SKM-1 (cell line): ENCODE measurements around the gene DNAL4.

ENCODE experiments used
- DNase-seq: peaks from one replicate; lab custom pipeline; 2025; ENCODE audit not compliant: unreplicated experiment; lab: John Stamatoyannopoulos, UW

Gene DNAL4

DNA sequence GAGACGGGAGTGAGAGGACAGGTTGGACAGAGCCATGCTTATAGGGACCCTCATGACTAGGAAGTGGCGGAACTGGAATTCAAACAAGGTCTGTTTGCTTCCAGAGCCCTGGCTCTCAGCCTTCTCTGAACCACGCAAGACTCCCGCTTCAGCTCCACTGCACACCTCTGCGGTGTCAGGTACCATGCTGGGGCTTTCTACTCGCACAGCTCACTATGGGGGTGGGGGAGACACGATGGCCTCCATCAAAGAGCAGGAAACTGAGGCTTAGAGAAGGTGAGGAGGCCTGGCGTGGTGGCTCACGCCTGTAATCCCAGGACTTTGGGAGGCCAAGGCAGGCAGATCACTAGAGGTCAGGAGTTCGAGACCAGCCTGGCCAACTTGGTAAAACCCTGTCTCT lies 52.4 kb downstream of the DNAL4 start:
- DNase-seq, result no peak

DNA sequence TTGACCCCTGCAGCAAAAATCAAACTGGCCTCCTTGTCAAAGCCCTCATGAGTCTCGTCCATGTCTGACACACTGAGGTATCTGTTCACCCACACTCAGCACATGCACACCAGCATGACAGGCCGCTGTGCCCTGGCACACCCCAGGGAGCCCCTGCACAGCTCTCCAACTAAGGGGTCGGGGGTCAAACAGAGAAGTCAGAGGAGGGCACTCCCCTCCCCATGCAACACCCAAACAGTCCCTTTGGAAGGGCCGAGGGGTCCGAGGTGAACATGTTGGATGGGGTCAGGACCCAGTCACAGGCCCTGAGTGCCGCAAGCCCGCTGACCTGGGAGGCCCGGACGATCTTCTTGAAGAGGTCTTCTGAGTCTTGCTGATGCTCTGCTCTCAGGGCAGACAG lies 52.8 kb downstream of the DNAL4 start:
- no peak for DNase-seq

DNA sequence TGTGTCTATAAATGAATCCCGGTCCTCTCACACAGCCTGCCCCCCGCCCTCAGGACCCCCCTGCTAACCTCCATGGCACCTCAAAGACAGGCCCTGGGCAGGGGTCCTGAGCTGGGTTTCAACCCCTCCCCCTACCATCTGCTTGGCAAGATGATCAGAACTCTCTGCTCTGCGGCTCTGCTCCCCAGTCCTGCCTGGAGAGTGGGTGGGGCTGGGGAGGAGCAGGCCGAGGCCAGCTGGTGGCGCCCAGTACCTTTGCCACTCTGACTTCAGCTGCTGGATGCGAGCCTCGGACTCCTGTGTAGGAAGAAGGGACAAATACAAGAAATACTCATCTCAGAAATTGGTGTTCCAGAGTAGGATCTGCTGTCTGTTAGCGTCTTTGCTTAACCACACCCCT lies 53.2 kb downstream of the DNAL4 start:
- no peak for DNase-seq

DNA sequence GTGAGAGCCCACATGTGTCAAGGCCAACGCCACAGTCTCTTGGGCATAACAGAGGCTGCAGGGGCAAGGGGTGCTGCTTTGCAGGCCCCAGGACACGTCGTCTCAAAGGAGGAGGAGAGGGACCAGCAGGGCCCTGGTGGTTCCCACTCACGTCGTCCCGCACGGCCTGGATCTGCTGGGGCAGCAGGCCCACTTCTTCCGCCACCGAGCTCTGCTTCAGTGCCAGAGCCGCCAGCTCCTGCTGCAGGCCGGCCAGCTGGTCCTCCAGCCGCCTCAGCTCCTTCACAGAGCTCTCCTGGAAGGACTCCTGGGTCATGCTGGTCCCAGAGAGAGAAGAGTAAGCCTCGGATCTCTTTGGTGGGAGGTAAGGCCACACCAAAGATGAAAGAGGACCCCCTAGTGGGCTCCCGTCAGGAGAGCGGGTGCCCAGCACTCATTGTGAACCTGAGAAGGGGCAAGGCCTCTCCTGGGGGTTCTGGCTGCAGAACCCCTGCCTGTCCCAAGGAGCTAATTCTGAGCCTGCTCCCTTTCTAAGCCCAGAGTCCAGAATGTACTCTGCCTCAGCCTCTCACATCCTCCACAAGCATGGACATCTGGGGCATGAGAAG lies 53.7 kb downstream of the DNAL4 start:
- DNase-seq, result no peak

DNA sequence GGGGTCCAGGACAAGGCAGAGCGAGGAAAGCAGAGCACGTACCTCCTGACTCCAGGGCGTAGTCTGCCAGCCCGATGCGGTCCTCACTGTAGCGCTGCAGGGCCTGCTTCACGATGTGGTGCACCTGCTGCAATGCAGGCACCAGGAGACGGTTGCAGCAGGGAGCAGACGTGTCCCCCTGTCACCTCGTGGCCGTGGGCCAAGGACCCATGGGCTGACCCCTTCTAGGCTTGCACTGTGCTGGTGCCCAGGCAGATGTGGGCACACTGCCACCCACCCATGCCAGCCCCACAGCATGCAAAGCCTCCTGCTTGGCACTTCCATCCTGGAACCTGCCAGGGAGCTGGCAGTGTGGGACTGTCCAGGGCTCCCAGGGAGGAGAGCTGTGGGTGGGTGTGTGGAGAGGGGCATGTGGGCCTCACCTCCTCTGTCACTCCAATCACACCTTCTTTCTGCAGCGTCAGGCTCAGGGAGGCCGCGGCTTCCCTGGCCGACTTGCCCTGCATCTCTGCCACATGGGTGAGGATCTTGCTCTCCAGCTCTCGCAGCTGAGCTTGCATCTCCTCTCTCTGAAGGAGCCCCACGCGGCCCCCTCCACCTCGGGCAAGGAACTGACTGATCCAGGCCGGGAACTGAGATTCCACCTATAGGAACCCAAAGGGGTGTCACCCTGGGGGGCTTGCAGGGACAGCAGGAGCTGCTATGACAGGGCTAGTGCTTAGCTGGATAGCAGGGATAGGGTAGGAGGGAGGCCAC lies 54.5 kb downstream of the DNAL4 start:
- DNase-seq, result no peak

DNA sequence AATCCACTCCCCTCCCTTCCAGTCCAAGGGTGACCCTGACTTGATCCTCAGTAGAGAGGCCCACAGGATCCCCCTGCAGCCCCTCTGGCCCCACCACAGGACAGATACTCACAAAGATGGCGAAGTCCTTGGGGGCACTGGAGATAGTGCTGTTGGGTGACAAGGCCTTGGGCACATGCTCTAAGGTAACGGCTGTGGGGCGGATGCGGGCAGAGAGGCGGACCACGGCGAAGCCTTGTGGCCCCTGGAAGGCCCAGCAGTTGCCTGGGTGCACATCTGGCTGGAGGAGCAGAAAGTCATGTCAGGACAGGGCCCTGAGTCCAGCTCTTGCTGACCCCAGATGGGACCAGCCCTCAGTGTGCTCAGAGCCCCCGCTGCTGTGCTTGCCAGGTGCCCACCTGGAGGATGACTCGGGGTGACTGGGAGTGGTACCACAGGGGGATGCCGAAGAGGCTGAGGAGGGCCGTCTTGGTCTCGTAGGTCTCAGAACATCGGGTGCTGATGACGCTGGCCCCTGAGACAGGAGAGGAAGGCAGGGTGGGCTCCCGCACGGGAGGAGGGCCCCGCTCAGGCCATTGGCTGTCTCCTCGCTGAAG lies 55.4 kb downstream of the DNAL4 start:
- DNase-seq, result no peak

DNA sequence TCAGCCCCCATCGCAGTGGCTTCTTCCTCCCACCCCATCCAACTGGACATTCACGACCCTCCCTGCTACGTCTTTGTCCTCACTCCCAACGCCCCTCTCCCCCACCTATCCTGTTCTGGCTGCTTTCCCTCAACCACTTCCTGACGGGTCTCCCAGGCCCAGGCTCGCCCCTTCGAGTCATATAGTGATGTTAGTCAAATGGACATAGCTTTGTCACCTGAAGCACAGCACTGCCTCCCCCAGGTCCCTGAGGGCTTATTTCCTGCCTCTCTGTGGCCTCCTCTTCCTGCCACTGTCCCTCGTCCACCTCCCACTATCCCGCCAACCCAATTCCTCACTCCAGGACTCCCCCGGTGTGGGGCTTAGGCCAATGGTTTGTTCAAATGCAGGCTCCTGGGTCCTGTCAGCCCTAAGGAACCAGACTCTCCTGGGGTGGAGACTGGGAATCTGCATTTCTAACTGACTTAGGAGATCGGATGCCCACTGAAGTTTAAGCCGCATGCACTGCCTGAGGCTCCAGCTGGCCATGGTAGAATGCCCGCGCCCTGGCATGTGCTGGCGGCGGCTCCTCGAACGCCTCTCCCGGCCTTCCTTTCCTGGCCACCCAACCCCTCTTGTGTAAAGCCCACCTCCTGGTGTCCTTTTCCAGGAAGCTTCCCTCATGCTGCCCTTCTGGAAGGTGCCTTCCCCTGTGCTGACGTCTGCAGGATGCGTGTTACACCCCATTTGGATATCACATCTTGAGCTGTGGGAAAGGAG lies 56.5 kb downstream of the DNAL4 start:
- DNase-seq, result no peak

DNA sequence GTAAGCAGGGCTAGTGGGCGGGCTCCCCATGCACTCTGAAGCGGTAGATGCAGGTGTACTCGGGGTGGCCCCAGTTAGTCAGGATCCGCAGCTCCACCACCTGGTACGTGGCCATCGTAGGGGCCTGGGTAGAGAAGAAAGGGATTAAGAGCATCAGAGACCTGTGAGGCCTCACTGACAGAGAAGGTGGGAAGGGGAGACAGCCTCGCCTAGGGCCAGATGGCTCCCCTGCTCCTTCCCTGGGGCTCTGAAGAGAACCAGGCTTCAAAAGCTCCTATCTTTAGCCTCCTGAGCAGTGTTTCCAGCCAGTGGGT lies 57.7 kb downstream of the DNAL4 start:
- DNase-seq, result no peak

DNA sequence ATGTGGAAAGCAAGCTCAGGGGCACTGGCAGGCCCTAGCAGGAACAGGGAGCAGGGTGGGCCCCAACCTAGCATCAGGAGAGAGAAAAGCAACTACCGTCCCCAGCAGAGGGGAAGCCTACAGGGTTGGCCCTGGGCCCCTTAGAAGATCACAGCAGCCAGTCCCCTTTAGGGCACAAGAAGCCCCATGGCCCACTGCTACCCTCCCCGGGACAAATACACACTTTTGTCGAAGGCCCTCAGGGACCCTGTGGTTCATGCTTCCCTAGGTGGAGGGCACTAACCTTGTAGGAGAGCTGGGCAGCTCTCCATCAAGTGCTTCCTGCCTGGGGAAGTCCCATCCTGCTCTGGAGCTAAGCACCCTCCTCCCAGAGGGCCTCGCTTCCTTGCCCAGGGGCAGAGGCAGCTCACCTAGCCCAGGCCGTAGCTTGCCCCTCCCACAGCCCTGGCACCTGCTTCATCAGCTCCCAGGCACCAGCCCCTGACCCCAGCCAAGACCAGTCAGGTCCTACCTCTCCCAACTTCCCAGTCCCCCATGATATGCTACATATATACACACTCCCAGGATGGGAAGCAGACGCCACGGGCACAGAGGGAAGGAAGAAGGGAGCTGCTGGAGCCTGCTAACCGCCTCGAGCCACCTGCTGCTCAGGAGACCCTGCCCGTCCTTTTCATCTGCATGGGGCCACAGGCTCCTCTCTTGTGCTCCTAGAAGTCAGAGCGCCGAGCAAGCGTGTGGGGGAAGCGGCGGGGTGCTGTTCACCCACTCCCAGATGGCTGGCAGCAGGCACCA lies 58.3 kb downstream of the DNAL4 start:
- DNase-seq, result no peak

DNA sequence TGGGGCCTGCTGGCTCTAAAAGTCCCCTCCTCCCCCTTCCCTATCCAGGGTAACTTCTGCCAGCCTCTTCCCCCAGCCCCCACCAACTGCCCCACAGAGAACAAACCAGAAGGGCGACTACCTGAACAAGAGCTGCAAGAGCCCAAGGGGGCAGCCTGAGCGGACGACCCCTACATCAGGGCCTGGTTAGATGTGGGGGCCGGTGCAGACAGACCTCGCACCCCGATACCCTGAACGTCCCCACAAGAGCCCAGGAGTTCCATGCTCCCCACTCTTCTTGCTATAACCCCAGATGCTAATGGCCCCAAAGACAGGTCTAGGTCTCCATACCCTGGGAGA lies 58.8 kb downstream of the DNAL4 start:
- DNase-seq, result no peak

DNA sequence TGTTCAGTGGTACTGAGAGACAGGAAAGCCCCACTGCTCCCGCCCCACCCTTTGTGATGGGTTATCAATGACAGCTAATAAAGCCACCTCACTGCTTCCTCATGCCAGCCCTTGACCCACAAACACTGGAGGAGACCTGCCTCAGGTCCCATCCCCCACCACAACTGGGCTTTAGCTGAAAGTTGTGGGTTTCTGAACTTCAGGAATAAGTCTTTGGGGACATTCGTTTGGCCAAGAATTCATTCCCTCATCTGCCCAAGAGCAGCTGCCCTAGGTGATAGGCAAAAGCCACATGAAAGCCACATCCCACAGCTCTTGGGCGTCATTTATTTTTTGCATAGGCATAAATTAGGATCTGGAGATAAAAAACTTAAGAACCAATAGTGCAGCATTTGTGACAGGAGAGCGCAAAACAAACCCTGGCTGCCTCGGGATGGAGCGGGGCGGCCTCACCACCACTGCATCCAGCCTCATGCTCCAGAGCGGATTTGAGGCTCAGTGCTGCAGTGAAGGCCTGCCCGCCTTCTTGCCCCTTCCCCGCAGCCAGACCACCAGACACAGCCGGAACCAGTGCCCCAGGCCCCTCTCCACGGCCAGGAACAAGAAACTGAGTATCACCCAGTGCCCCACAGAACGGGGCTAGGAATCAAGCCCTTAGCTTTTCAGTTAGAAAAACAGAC lies 59.4 kb downstream of the DNAL4 start:
- DNase-seq, result no peak

DNA sequence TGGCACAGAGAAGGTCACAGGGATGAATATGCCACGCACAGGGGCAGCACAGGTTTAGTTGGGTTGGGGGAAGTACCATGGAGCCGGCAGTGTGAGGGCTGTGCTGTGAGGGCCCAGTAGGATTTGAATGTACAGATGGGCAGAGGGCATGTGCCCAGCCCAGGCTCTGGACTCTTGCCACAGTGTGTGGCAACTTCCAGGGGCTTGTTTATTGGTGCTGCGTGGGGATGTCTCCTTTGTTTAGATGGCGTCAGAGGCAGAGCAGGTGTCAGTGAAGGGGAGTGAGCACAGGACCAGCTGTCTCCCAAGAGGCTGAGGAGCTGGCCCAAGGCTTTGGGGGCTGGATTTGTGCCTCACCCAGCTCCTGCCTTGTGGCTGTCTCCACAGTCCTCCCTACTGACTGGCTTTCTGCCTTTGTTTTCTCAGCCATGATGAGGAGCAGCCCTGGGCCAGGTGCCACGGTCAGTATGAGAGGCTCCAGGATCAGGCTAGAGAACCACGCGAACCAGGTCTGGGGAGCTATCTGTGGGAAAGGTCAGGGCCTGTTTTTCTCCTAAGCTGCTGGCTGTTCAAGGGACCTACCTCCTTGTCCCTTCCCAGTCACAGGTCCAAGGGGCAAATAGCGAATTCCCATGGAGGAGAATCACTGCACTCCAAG lies 60.1 kb downstream of the DNAL4 start:
- DNase-seq, result no peak

DNA sequence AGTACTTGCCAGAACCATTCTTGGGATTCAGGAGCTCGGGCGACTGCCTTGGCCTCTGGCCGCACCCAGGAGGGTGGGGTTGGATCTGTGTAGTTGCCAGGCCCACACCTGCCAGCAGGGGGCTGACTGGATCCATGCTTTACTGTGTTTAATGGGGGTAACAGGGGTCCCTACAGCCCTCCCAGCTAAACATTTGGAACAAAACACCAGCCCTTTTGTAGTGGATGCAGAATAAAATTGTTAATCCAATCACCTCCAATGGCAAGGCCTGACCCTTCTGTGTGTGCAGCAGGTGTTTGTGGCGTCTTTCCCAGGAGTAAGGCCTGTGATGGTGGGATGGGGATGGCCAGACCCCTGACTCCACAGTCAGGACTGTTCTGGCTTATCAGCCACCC lies 60.6 kb downstream of the DNAL4 start:
- DNase-seq, result peak; percentile 6

DNA sequence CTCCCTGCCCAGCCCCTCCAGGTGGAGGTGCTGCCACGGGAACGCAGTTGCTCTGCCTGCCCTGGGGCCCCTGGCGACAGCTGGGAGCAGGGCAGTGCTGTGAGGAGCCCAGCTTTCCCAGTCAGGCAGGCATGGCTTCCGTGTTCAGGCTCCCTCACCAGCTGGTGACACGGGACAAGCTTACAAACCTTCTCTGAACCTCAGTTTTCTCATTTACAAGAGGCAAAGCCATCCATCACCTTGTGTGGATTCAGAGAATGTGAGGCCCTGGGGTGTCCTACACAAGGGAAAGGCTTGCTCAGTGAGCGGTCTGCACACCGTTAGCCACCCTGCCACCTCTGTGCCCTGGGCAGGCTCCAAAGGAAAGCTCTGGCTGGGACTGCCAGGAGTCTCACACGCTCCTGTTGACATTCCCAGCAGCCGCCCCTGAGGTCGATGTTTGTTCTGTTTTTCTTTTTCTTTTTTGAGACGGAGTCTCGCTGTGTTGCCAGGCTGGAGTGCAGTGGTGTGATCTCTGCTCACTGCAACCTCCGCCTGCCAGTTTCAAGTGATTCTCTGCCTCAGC lies 61.6 kb downstream of the DNAL4 start:
- DNase-seq, result no peak

DNA sequence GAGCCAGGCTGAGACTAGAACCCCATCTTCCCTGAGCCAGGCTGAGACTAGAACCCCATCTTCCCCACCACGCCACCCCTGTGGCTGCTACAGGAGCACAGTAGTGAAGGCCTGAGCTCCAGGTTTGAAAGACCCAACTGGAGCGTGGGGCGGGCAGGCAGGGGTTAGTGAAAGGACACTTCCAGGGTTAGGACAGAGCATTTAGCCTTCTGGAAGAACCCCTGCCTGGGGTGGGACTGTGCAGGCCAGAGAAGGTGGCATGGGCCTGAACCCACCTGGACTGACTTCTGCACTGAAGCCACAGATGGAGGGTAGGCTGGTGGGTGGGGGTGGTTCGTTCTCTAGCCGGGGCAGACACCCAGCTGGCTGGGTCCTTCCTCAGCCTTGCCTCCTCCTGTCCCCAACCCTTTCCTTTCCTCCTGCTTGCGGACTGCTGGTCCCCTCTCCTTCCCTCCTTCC lies 62.2 kb downstream of the DNAL4 start:
- DNase-seq, result no peak

DNA sequence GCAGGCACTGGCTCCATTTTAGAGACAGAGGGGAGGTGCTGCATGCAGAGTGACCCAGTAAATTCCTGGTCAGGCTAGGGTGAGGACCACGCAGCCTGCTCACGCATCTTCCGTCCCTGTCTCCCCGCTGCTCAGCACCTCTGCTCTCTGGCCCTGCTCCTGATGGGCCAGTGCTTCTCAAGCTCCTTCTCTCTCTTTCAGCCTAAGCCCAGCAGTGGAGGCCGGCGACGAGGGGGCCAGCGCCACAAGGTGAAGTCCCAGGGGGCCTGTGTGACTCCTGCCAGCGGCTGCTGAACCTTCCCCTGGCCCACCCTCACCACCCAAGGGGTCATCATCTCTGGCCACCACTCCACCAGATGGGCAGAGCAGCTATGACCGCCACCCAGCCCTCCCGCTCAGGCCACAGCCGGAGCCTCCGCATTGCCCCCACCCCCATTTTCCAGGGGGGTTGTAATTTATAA lies 63.5 kb downstream of the DNAL4 start:
- DNase-seq, result no peak

DNA sequence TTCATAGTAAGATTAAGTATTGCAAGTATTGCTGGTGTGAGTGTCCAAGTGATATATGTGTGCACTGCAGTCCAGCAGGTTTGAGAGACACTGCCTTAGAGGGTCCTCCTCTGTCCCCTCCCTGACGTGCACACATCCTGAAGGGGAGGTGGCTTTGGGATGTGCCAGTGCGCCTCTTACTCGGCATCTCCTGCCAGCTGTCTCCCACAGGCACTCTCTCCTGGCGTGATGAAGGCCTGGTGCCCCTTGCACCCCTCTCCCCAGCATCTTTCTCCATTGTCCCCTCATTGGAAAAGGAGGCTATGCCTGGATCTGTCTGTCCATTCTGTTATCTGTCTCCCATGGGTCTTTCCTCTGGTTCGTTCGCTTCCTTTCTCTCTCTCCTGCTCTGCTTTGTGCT lies 64.0 kb downstream of the DNAL4 start:
- DNase-seq, result no peak

DNA sequence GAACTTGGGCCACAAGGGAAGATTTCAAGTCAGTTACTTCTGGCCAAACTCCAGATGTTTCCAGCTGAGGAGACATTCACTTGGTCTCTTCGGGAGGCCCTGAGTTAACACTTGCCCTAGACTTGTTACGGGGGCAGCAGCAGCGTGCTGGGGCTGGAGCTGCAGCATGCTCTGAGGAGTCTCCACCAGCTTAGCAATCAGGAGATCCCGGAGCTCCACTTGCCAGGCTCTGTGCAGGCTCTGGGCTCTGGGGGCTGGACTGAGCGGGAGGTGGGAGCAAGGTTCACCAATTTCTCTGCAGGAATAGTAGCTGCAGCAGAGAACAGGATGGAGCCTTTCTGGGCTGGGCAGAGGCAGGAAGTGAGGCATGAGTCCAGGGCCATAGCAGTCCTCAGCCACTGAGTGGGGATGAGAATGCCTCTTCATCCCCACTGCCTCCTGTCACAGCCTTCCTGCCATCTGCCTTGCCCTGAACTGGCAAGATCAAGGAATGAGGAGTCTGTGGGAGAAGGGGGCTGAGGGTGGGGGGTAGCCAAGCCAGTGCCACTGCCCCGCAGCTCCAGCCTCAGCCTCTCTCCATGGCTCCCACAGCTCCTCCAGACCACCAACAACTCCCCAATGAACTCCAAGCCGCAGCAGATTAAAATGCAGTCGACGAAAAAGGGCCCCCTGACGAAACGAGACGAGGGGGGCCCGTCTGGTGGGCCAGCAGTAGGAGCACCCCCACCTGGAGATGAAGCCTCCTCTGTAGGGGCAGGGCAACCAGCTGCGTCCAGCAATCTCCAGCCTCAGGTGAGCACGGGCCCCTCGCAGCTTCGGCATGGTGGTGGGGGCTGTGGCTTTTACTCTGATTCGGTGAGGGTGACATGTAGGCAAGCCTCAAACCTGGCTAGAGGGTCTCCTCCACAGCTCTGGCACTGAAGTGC lies 64.8 kb downstream of the DNAL4 start:
- no peak for DNase-seq
